HFF-Myc (cell line): ENCODE measurements around the gene GABBR2.

Experiments
- DNase-seq: peaks from one replicate; pipeline ENCODE4 v3.0.0-alpha.2; 2011; ENCODE audit warnings: low read depth; ENCODE audit errors: extremely low read depth
- H3K4me3 ChIP-seq: replicated peaks from 2 replicates; pipeline ENCODE4 v1.5.1; 2011; ENCODE audit warnings: low read depth, mild to moderate bottlenecking, control low read depth, low read length
- TF ChIP-seq, protein P1 (sequence below): IDR thresholded peaks from 2 replicates; pipeline ENCODE4 v1.5.1; 2012; ENCODE audit warnings: mild to moderate bottlenecking, low read depth, low read length, control low read depth; ENCODE audit errors: missing control alignments

GABBR2 gene

GRCh38 chr9:98700801-98701200, 7.9 kb downstream of the GABBR2 start:
- TF ChIP-seq, protein P1, sequence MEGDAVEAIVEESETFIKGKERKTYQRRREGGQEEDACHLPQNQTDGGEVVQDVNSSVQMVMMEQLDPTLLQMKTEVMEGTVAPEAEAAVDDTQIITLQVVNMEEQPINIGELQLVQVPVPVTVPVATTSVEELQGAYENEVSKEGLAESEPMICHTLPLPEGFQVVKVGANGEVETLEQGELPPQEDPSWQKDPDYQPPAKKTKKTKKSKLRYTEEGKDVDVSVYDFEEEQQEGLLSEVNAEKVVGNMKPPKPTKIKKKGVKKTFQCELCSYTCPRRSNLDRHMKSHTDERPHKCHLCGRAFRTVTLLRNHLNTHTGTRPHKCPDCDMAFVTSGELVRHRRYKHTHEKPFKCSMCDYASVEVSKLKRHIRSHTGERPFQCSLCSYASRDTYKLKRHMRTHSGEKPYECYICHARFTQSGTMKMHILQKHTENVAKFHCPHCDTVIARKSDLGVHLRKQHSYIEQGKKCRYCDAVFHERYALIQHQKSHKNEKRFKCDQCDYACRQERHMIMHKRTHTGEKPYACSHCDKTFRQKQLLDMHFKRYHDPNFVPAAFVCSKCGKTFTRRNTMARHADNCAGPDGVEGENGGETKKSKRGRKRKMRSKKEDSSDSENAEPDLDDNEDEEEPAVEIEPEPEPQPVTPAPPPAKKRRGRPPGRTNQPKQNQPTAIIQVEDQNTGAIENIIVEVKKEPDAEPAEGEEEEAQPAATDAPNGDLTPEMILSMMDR, result no peak
- no peak for DNase-seq

GRCh38 chr9:98698856-98699255, 9.9 kb downstream of the GABBR2 start:
- no peak overlapping the region for H3K4me3 ChIP-seq
- TF ChIP-seq, protein P1, result no peak
- no peak for DNase-seq

More at GRCh38 chr9:98700801-98701200, 7.9 kb downstream of the GABBR2 start:
- H3K4me3 ChIP-seq, result no peak overlapping the region

DNA sequence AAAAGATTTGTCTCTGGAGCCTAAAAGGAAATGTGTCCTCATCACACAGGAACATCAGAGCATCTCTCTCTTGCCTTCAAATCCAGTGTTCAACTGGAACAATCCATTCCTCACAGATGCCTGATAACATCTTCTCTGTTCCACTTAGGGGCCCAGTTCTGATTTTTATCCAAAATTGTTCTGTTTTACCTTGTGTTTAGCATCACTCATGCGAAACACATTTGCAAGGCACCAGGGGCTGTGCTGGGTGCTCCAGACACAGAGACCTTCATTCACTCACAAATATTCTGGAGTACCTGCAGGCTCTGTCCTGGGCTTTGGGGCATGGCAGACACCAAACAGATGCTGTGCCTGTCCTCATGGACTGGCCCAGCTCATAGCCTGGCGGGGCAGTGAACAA, 13.8 kb downstream of the GABBR2 start:
- no peak overlapping the region for H3K4me3 ChIP-seq
- no peak for DNase-seq
- TF ChIP-seq, protein P1, result no peak

GRCh38 chr9:98692392-98692791, 16.3 kb downstream of the GABBR2 start:
- TF ChIP-seq, protein P1, result no peak
- no peak overlapping the region for H3K4me3 ChIP-seq
- DNase-seq, result no peak

GRCh38 chr9:98691890-98692289, 16.8 kb downstream of the GABBR2 start:
- TF ChIP-seq, protein P1, result no peak
- no peak for DNase-seq
- no peak overlapping the region for H3K4me3 ChIP-seq

- H3K4me3 ChIP-seq, result no peak overlapping the region
- DNase-seq, result no peak
- TF ChIP-seq, protein P1, result no peak
These were observed 18.0 kb downstream of the GABBR2 start for GRCh38 chr9:98690686-98691085.
